ENCODE data around the gene RIT2.

Gene RIT2

GRCh38 chr18:42712065-42712464, 403.4 kb downstream of the RIT2 start:
- Histone ChIP-seq H3K36me3 (replicated peaks; ENCODE audit: insufficient read depth, low read length) (no peaks in the 10 kb centered on the region), H3F3A (ENCODE audit: insufficient read depth, low read length) (no peaks in the 10 kb centered on the region), H4K20me1 (ENCODE audit: insufficient read depth, low read length) (no peaks in the 10 kb centered on the region), H3K79me2 (ENCODE audit: low read length) (no peaks in the 10 kb centered on the region), H3K4me1 (ENCODE audit: low read length) (no peaks in the 10 kb centered on the region), H3K9ac (ENCODE audit: low read length) (no peak overlapping the region), H2AFZ (ENCODE audit: low read length) (no peak overlapping the region), H3K27me3 (replicated peaks; ENCODE audit: insufficient read depth, low read length) (no peaks in the 10 kb centered on the region), H3K4me3 (ENCODE audit: low read length) (no peak overlapping the region), H3K9me2 (replicated peaks; ENCODE audit: insufficient read depth, low read length) (no peaks in the 10 kb centered on the region), H3K27ac (ENCODE audit: low read length) (no peak overlapping the region), H3K9me3 (replicated peaks; ENCODE audit: insufficient read depth, low read length) (no peaks in the 10 kb centered on the region), H3K4me2 (ENCODE audit: low read depth, low read length) (no peak overlapping the region)
- no peak for TF ChIP-seq EZH2phosphoT487 (IDR thresholded peaks at IDR 0.05; ENCODE audit: low read length)
- no peak for TF ChIP-seq CTCF (IDR thresholded peaks at IDR 0.05; ENCODE audit: low read length)
- no peak for TF ChIP-seq EZH2 (optimal IDR thresholded peaks at IDR 0.05; ENCODE audit: low read depth, low read length)
- no peak for DNase-seq

GRCh38 chr18:42707080-42707479, 408.4 kb downstream of the RIT2 start:
- no peak for DNase-seq

DNA sequence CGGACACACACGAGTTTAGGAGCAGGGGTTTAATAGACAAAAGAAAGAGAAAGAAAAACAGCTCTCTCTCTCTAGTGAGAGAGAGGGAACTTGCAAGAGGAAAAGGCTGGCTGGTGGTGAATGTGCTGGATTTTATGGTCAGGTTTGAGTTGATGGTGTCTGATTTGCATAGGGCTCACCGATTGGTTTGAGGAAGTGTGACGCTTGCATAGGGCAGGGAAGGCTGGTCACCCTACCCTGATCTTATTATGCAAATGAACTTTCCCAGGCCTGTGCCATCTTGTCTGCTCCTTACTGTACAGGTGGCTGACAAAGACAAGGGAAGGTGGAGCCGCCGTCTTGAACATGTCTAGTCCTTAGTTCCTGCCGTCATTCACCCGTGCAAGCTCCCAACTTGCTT, 408.9 kb downstream of the RIT2 start:
- Histone ChIP-seq H2AFZ (ENCODE audit: low read length) (no peak overlapping the region), H3K27me3 (replicated peaks; ENCODE audit: insufficient read depth, low read length) (no peaks in the 10 kb centered on the region), H3K79me2 (ENCODE audit: low read length) (no peaks in the 10 kb centered on the region), H3K9ac (ENCODE audit: low read length) (no peak overlapping the region), H3K4me1 (ENCODE audit: low read length) (no peaks in the 10 kb centered on the region), H3K4me2 (ENCODE audit: low read depth, low read length) (no peak overlapping the region), H3K4me3 (ENCODE audit: low read length) (no peak overlapping the region), H3K9me3 (replicated peaks; ENCODE audit: insufficient read depth, low read length) (no peaks in the 10 kb centered on the region), H3K36me3 (replicated peaks; ENCODE audit: insufficient read depth, low read length) (no peaks in the 10 kb centered on the region), H4K20me1 (ENCODE audit: insufficient read depth, low read length) (no peaks in the 10 kb centered on the region), H3F3A (ENCODE audit: insufficient read depth, low read length) (no peaks in the 10 kb centered on the region), H3K27ac (ENCODE audit: low read length) (no peak overlapping the region), H3K9me2 (replicated peaks; ENCODE audit: insufficient read depth, low read length) (no peaks in the 10 kb centered on the region)
- TF ChIP-seq EZH2phosphoT487 (IDR thresholded peaks at IDR 0.05; ENCODE audit: low read length) (no peak), CTCF (IDR thresholded peaks at IDR 0.05; ENCODE audit: low read length) (no peak), EZH2 (optimal IDR thresholded peaks at IDR 0.05; ENCODE audit: low read depth, low read length) (no peak)
- DNase-seq: no peak

More at GRCh38 chr18:42707080-42707479, 408.4 kb downstream of the RIT2 start:
- Histone ChIP-seq H3F3A (ENCODE audit: insufficient read depth, low read length) (no peaks in the 10 kb centered on the region), H3K27ac (ENCODE audit: low read length) (no peak overlapping the region), H3K9ac (ENCODE audit: low read length) (no peak overlapping the region), H3K9me2 (replicated peaks; ENCODE audit: insufficient read depth, low read length) (no peaks in the 10 kb centered on the region), H3K36me3 (replicated peaks; ENCODE audit: insufficient read depth, low read length) (no peaks in the 10 kb centered on the region), H3K79me2 (ENCODE audit: low read length) (no peaks in the 10 kb centered on the region), H4K20me1 (ENCODE audit: insufficient read depth, low read length) (no peaks in the 10 kb centered on the region), H3K4me3 (ENCODE audit: low read length) (no peak overlapping the region), H3K4me1 (ENCODE audit: low read length) (no peaks in the 10 kb centered on the region), H3K9me3 (replicated peaks; ENCODE audit: insufficient read depth, low read length) (no peaks in the 10 kb centered on the region), H3K4me2 (ENCODE audit: low read depth, low read length) (no peak overlapping the region), H2AFZ (ENCODE audit: low read length) (no peak overlapping the region), H3K27me3 (replicated peaks; ENCODE audit: insufficient read depth, low read length) (no peaks in the 10 kb centered on the region)
- no peak for TF ChIP-seq CTCF (IDR thresholded peaks at IDR 0.05; ENCODE audit: low read length)
- no peak for TF ChIP-seq EZH2 (optimal IDR thresholded peaks at IDR 0.05; ENCODE audit: low read depth, low read length)
- no peak for TF ChIP-seq EZH2phosphoT487 (IDR thresholded peaks at IDR 0.05; ENCODE audit: low read length)
